ENCODE measurements around the gene PNPLA8.

DNA sequence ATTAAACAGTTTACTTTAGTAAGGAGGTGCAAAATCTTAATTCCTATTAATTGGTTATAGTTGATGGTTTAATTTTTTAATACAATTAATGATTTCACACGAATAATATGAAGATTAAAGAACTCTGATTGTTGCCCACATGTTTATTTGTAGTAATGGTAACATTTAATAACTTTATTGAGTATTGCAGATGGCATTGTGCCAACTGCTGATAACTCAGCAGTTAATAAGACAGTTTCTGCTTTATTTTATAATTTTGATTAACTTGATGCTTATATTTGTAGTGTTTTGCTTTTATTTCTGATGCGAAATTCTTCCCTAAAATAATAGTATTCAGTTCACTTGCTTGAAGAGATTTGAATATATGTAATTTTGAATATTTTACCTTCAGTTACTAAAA, 46.5 kb upstream of the PNPLA8 start:
- no peak for TF ChIP-seq POLR2A (IDR thresholded peaks at IDR 0.05)
- TF ChIP-seq, protein P1, sequence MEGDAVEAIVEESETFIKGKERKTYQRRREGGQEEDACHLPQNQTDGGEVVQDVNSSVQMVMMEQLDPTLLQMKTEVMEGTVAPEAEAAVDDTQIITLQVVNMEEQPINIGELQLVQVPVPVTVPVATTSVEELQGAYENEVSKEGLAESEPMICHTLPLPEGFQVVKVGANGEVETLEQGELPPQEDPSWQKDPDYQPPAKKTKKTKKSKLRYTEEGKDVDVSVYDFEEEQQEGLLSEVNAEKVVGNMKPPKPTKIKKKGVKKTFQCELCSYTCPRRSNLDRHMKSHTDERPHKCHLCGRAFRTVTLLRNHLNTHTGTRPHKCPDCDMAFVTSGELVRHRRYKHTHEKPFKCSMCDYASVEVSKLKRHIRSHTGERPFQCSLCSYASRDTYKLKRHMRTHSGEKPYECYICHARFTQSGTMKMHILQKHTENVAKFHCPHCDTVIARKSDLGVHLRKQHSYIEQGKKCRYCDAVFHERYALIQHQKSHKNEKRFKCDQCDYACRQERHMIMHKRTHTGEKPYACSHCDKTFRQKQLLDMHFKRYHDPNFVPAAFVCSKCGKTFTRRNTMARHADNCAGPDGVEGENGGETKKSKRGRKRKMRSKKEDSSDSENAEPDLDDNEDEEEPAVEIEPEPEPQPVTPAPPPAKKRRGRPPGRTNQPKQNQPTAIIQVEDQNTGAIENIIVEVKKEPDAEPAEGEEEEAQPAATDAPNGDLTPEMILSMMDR (IDR thresholded peaks at IDR 0.05), result no peak

Data from heart left ventricle (tissue), 13 donors.